ENCODE results near the gene SBF1. TPM values are rescaled to one million over a fixed set of nuclear protein-coding genes. Genes with fewer than 3 reads are reported as not detected.
"Not testable (repeated sequence)": the region's sequence is repeated elsewhere in the genome, so short reads cannot be mapped to it uniquely, and the experiment has no call there.

SBF1 gene
- total and polyA plus RNA-seq, 4 donors = 30.1 to 76.9 (median 34.2) TPM

DNA sequence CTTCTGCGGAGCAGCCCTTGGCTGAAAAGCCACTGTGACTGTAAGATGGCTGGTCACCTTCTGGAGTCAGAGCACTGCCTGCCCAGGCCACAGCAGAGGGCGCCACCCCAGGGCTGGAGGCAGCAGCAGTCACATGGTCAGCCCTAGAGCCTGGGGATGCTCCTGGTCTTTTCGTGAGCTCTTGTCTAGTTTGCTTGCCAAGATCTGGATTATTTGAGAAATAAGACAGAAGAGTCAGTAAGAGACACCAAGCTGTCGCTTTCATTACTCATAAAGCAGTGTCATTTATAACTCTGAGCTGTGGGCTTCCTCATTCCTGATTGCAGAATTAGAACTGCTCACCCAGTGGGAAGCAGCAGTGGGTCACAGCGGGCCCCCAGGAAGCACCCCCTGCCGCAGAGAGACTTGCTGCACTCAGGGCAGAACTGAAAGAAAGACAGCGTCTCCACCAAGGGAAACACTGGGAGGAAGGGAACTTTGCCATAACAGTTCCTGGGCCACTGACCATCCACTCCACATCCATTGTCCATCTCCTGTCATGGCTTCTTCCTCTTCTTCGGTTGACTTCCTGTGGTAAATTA lies 75.0 kb downstream of the SBF1 start:
- Histone ChIP-seq H3K27ac (ENCODE audit: low read depth in 1 of 2, low read length in 1 of 2) (peak overlapping the region in 1 of 2 donors; percentile 76), H3K36me3 (ENCODE audit: control insufficient read depth in 4 of 4, insufficient read depth in 4 of 4, low read length in 4 of 4) (peaks cover 0 to 21% (median 5%) of the 10 kb centered on the region in 4 donors), H3K27me3 (ENCODE audit: control insufficient read depth in 3 of 3, insufficient read depth in 3 of 3, low read length in 2 of 3) (no peaks in the 10 kb centered on the region), H3K4me3 (no peak overlapping the region), H3K9me3 (ENCODE audit: control insufficient read depth in 4 of 4, insufficient read depth in 3 of 4, low read length in 3 of 4) (no peaks in the 10 kb centered on the region), H3K9ac (ENCODE audit: insufficient read depth in 1 of 2, low read length in 2 of 2) (peak overlapping the region in 1 of 2 donors; percentile 11), H3K4me1 (ENCODE audit: control insufficient read depth in 5 of 5, insufficient read depth in 5 of 5, low read length in 5 of 5) (peaks cover 0 to 16% (median 5%) of the 10 kb centered on the region in 5 donors)
- TF ChIP-seq CTCF (IDR thresholded peaks at IDR 0.05; ENCODE audit: control extremely low read depth, extremely low read depth) = peak; percentile 11
- WGBS, 2 donors = 44 to 61% methylated on average over 8 of the region's 8 CpGs
- DNase-seq (peak in 1 of 3 donors; percentile 13), ATAC-seq (ENCODE audit: insufficient read depth, low FRiP score) (no peak)

DNA sequence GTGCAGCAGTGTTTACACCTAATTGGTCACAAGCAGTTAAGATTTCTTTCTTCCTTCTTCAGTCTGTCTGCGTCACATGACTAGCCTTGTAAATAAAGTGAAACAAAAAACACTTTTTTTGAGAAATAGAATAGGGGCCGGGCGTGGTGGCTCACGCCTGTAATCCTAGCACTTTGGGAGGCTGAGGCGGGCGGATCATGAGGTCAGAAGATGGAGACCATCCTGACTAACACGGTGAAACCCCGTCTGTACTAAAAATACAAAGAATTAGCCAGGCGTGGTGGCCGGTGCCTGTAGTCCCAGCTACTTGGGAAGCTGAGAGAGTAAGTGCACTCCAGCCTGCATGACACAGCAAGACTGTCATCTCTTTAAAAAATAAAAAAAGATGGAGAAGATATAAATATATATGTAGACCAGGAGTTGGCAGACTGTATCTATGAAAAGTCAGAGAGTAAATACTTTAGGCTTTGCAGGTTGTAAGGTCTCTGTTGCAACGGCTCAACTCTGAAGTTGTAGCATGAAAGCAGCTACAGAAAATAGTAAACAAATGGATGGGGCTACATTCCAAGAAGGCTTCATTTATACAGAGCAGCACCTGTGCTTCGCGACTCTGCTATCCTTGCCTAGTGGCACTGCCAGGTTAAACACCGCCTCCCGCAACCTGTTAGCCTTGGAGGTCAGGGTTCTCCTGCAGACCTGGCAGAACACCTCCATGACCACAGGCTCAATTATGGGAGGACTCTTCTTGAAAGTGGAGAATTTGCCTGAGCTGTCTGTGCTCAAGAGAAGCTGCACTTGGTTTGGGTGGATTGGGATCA lies 75.8 kb downstream of the SBF1 start:
- no peak overlapping the region for H3K9ac ChIP-seq (ENCODE audit: insufficient read depth in 1 of 2, low read length in 2 of 2)
- peak overlapping the region in 1 of 2 donors; percentile 76 for H3K27ac ChIP-seq (ENCODE audit: low read depth in 1 of 2, low read length in 1 of 2)
- DNase-seq (no peak), ATAC-seq (ENCODE audit: insufficient read depth, low FRiP score) (no peak)
- no peaks in the 10 kb centered on the region for H3K9me3 ChIP-seq (ENCODE audit: control insufficient read depth in 4 of 4, insufficient read depth in 3 of 4, low read length in 3 of 4)
- 71 to 82% methylated on average over 15 of the region's 15 CpGs for WGBS, 2 donors
- no peaks in the 10 kb centered on the region for H3K27me3 ChIP-seq (ENCODE audit: control insufficient read depth in 3 of 3, insufficient read depth in 3 of 3, low read length in 2 of 3)
- no peak for TF ChIP-seq CTCF (IDR thresholded peaks at IDR 0.05; ENCODE audit: control extremely low read depth, extremely low read depth)
- H3K4me3 ChIP-seq = no peak overlapping the region
- peaks cover 0 to 16% (median 5%) of the 10 kb centered on the region in 5 donors for H3K4me1 ChIP-seq (ENCODE audit: control insufficient read depth in 5 of 5, insufficient read depth in 5 of 5, low read length in 5 of 5)
- peaks cover 0 to 19% (median 7%) of the 10 kb centered on the region in 4 donors for H3K36me3 ChIP-seq (ENCODE audit: control insufficient read depth in 4 of 4, insufficient read depth in 4 of 4, low read length in 4 of 4)

DNA sequence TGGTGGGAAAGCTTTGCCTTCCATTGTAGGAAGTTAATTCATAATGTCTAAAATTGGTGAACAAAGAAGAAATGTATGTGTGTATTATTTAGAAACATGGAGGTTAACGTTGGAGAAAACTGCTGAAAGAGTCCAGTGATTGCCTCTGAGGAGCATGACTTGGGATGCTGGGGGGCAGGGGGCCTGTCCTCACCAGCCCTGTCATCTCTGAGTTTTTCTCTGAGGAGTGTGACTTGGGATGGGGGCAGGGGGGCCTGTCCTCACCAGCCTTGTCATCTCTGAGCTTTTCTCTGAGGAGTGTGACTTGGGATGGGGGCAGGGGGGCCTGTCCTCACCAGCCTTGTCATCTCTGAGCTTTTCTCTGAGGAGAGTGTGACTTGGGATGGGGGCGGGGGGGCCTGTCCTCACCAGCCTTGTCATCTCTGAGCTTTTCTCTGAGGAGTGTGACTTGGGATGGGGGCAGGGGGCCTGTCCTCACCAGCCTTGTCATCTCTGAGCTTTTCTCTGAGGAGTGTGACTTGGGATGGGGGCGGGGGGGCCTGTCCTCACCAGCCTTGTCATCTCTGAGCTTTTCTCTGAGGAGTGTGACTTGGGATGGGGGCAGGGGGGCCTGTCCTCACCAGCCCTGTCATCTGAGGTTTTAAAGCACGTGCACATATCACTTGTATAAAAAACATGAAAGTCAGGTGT lies 77.3 kb downstream of the SBF1 start:
- 82 to 85% methylated on average over 3 to 4 of the region's 4 CpGs for WGBS, 2 donors
- not testable (repeated sequence) for ATAC-seq (ENCODE audit: insufficient read depth, low FRiP score); H3K4me3 ChIP-seq; H3K9me3 ChIP-seq (ENCODE audit: control insufficient read depth in 4 of 4, insufficient read depth in 3 of 4, low read length in 3 of 4); DNase-seq; H3K27me3 ChIP-seq (ENCODE audit: control insufficient read depth in 3 of 3, insufficient read depth in 3 of 3, low read length in 2 of 3); H3K27ac ChIP-seq (ENCODE audit: low read depth in 1 of 2, low read length in 1 of 2); H3K4me1 ChIP-seq (ENCODE audit: control insufficient read depth in 5 of 5, insufficient read depth in 5 of 5, low read length in 5 of 5); H3K9ac ChIP-seq (ENCODE audit: insufficient read depth in 1 of 2, low read length in 2 of 2)
- peaks cover 2 to 23% (median 13%) of the 10 kb centered on the region in 4 donors for H3K36me3 ChIP-seq (ENCODE audit: control insufficient read depth in 4 of 4, insufficient read depth in 4 of 4, low read length in 4 of 4)
